ENCODE measurements around the gene DOLK. TPM values are rescaled to one million over a fixed set of nuclear protein-coding genes. Genes with fewer than 3 reads are reported as not detected.
A peak's percentile ranks its signal among the peaks of the same experiment; 100 is the strongest.

Gene DOLK
- total RNA-seq: 20.7 and 21.1 TPM in 2 replicates
- long read RNA-seq, transcript DOLK-201 (1 exons, 2,090 nt): major isoform, 45 of 45 reads
- long read RNA-seq, partial matches to known transcripts: 0 of 45 reads
- long read RNA-seq, other reads (novel, unspliced or antisense): 0 of 45 reads

GRCh38 chr9:128947527-128948301, at the start of gene DOLK, which contains the start of gene NUP188:
Gene DOLK (minus strand): TSS chr9:128947603. CDS start chr9:128947303, 300 bp downstream.
Gene NUP188 (plus strand): TSS chr9:128947699. CDS start chr9:128947720, 21 bp downstream.
- peak within 1 kb of the TSS; percentile 97 for H3K4me3 Mint-ChIP-seq
- TF ChIP-seq CTCF (conservative IDR thresholded peaks at IDR 0.05): no peak
- H3K27ac Mint-ChIP-seq (ENCODE audit: unreplicated experiment): peak within 1 kb of the TSS; percentile 98
- H3K27me3 Mint-ChIP-seq (ENCODE audit: low read depth): no peaks in the 10 kb centered on the region
- DNase-seq (ENCODE audit: low read depth, low spot score): peak; percentile 99
- peaks cover 23% of the 10 kb centered on the region for H3K4me1 Mint-ChIP-seq
- H3K9me3 Mint-ChIP-seq: no peaks in the 10 kb centered on the region
- peaks cover 7% of the 10 kb centered on the region for H3K36me3 Mint-ChIP-seq (ENCODE audit: low read depth)

DNA sequence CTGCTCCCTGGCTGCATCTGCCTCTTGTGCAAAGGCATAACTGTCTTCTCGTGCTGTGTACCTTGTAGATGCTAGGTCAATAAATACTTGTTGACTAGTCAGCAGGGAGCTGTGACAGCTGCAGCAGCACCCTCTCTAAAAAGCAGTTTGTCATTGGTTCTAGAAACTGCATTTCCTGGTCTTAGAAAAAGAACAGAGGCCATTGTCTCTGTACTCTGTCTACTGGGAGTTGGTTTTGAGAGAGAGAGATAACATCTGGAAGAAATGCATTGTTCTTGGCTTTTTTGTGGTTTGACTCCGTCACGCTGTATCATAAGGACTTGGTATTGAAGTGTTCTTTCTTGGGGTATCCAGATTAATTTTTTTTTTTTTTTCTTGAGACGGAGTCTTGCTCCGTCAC, 48.4 kb upstream of the DOLK start:
- H3K36me3 Mint-ChIP-seq (ENCODE audit: low read depth): peaks cover 26% of the 10 kb centered on the region
- DNase-seq (ENCODE audit: low read depth, low spot score): no peak
- no peak for TF ChIP-seq CTCF (conservative IDR thresholded peaks at IDR 0.05)
- H3K4me1 Mint-ChIP-seq: no peaks in the 10 kb centered on the region
- H3K4me3 Mint-ChIP-seq: no peak overlapping the region
- no peaks in the 10 kb centered on the region for H3K9me3 Mint-ChIP-seq
- no peaks in the 10 kb centered on the region for H3K27me3 Mint-ChIP-seq (ENCODE audit: low read depth)
- H3K27ac Mint-ChIP-seq (ENCODE audit: unreplicated experiment): no peak overlapping the region

DNA sequence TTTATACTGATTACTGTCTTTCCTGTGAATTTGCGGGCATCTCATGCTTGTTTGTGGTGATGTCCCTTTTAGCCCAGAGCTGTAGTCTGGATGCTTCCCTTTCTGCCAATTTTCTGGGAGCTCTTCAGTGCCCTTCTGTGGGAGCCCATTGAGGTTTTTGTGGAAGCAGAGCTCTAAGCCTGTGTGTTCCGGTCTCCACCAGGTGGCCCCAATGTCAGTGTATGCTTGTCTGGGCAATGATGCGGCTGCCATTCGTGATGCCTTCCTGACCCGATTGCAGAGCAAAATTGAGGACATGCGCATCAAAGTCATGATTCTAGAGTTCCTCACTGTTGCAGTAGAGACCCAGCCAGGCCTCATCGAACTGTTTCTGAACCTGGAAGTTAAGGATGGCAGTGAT, 45.6 kb upstream of the DOLK start:
- TF ChIP-seq CTCF (conservative IDR thresholded peaks at IDR 0.05): peak; percentile 43
- Mint-ChIP-seq H3K9me3 (no peaks in the 10 kb centered on the region), H3K36me3 (ENCODE audit: low read depth) (peaks cover 22% of the 10 kb centered on the region)

GRCh38 chr9:128987805-128988204, 40.4 kb upstream of the DOLK start:
- H3K27ac Mint-ChIP-seq (ENCODE audit: unreplicated experiment): no peak overlapping the region
- no peaks in the 10 kb centered on the region for H3K4me1 Mint-ChIP-seq
- no peaks in the 10 kb centered on the region for H3K27me3 Mint-ChIP-seq (ENCODE audit: low read depth)

More for the DNA sequence above, 45.6 kb upstream of the DOLK start:
- Mint-ChIP-seq H3K27ac (ENCODE audit: unreplicated experiment) (no peak overlapping the region), H3K4me1 (no peaks in the 10 kb centered on the region), H3K4me3 (no peak overlapping the region), H3K27me3 (ENCODE audit: low read depth) (no peaks in the 10 kb centered on the region)
- DNase-seq (ENCODE audit: low read depth, low spot score): no peak

GRCh38 chr9:128986671-128987070, 39.3 kb upstream of the DOLK start:
- peak overlapping the region; percentile 14 for H3K27ac Mint-ChIP-seq (ENCODE audit: unreplicated experiment)
- no peaks in the 10 kb centered on the region for H3K9me3 Mint-ChIP-seq
- H3K36me3 Mint-ChIP-seq (ENCODE audit: low read depth): peaks cover 29% of the 10 kb centered on the region
- no peak for TF ChIP-seq CTCF (conservative IDR thresholded peaks at IDR 0.05)
- H3K4me3 Mint-ChIP-seq: no peak overlapping the region
- no peaks in the 10 kb centered on the region for H3K4me1 Mint-ChIP-seq
- DNase-seq (ENCODE audit: low read depth, low spot score): no peak
- no peaks in the 10 kb centered on the region for H3K27me3 Mint-ChIP-seq (ENCODE audit: low read depth)

More at GRCh38 chr9:128987805-128988204, 40.4 kb upstream of the DOLK start:
- no peak for DNase-seq (ENCODE audit: low read depth, low spot score)
- Mint-ChIP-seq H3K4me3 (no peak overlapping the region), H3K36me3 (ENCODE audit: low read depth) (peaks cover 23% of the 10 kb centered on the region), H3K9me3 (no peaks in the 10 kb centered on the region)
- no peak for TF ChIP-seq CTCF (conservative IDR thresholded peaks at IDR 0.05)
